ENCODE results near the gene CATSPERD. TPM values are rescaled to one million over a fixed set of nuclear protein-coding genes. Genes with fewer than 3 reads are reported as not detected.

CATSPERD gene
- total and polyA plus RNA-seq, 2 of the 4 experiments (the other 2 are of a cell fraction), result not detected

GRCh38 chr19:5698635-5699422 is 21.6 kb upstream of the CATSPERD start:
- H3K9me3 ChIP-seq (ENCODE audit: control insufficient read depth, insufficient read depth, low read length), result no peaks in the 10 kb centered on the region
- intact Hi-C loops (cut with micrococcal nuclease), result no loop called here

More at GRCh38 chr19:5698635-5699422, 21.6 kb upstream of the CATSPERD start:
- in situ Hi-C loops (cut with MboI; ENCODE audit: low sequenced_read_pairs), result no loop called here
- peak overlapping the region; percentile 15 for H2AK9ac ChIP-seq (replicated peaks; ENCODE audit: low read depth, low read length, poor library complexity)
- TF ChIP-seq, protein P1, sequence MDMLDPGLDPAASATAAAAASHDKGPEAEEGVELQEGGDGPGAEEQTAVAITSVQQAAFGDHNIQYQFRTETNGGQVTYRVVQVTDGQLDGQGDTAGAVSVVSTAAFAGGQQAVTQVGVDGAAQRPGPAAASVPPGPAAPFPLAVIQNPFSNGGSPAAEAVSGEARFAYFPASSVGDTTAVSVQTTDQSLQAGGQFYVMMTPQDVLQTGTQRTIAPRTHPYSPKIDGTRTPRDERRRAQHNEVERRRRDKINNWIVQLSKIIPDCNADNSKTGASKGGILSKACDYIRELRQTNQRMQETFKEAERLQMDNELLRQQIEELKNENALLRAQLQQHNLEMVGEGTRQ (IDR thresholded peaks at IDR 0.05; ENCODE audit: low read depth, low read length), result no peak
- no peak for TF ChIP-seq CHD1 (IDR thresholded peaks at IDR 0.05; ENCODE audit: low read depth, low read length)
- no peak for TF ChIP-seq CEBPB (IDR thresholded peaks at IDR 0.05; ENCODE audit: low read depth, low read length)
- no peak for TF ChIP-seq NFE2L2 (IDR thresholded peaks at IDR 0.05; ENCODE audit: low read depth, low read length)
- TF ChIP-seq BHLHE40 (IDR thresholded peaks at IDR 0.05; ENCODE audit: low read depth, low read length), result no peak
- TF ChIP-seq POLR2A (IDR thresholded peaks at IDR 0.05; ENCODE audit: low read depth, low read length), result no peak
- TF ChIP-seq, protein P2, sequence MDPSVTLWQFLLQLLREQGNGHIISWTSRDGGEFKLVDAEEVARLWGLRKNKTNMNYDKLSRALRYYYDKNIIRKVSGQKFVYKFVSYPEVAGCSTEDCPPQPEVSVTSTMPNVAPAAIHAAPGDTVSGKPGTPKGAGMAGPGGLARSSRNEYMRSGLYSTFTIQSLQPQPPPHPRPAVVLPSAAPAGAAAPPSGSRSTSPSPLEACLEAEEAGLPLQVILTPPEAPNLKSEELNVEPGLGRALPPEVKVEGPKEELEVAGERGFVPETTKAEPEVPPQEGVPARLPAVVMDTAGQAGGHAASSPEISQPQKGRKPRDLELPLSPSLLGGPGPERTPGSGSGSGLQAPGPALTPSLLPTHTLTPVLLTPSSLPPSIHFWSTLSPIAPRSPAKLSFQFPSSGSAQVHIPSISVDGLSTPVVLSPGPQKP (IDR thresholded peaks at IDR 0.05; ENCODE audit: borderline replicate concordance, low read depth, low read length), result no peak
- TF ChIP-seq FOS (IDR thresholded peaks at IDR 0.05; ENCODE audit: low read depth, low read length), result no peak
- TF ChIP-seq CTCF (conservative IDR thresholded peaks at IDR 0.05; ENCODE audit: low read depth, low read length), result no peak
- TF ChIP-seq RCOR1 (IDR thresholded peaks at IDR 0.05; ENCODE audit: insufficient replicate concordance, low read length), result no peak
- TF ChIP-seq RAD21 (IDR thresholded peaks at IDR 0.05; ENCODE audit: low read length), result no peak
- TF ChIP-seq MAZ (IDR thresholded peaks at IDR 0.05; ENCODE audit: borderline replicate concordance, low read depth, low read length), result no peak
- TF ChIP-seq MXI1 (IDR thresholded peaks at IDR 0.05; ENCODE audit: borderline replicate concordance, low read depth, low read length), result no peak
- H4K91ac ChIP-seq (ENCODE audit: insufficient read depth, low read depth, low read length), result no peak overlapping the region
- no peak overlapping the region for H3K18ac ChIP-seq (ENCODE audit: low read depth, low read length)
- H2BK15ac ChIP-seq (ENCODE audit: low read depth, low read length), result no peak overlapping the region
- no peak overlapping the region for H4K8ac ChIP-seq (ENCODE audit: low read depth in 2 of 2, low read length in 2 of 2)
- H3K4me3 ChIP-seq (ENCODE audit: insufficient read depth, low read depth, low read length), result no peak overlapping the region
- H2AFZ ChIP-seq (replicated peaks; ENCODE audit: low read length, poor library complexity), result no peak overlapping the region
- H3K9ac ChIP-seq (ENCODE audit: low read depth, low read length), result no peak overlapping the region
- H3K4me2 ChIP-seq (ENCODE audit: low read depth, low read length), result no peak overlapping the region
- no peak overlapping the region for H2BK20ac ChIP-seq (ENCODE audit: low read depth, low read length)
- H4K5ac ChIP-seq (ENCODE audit: low read depth, low read length), result no peak overlapping the region
- 0 out of 2 replicates have a peak, but pooled peaks cover 2% of the 10 kb centered on the region for H3K4me1 ChIP-seq (ENCODE audit: control insufficient read depth, insufficient read depth, low read length)
- no peak overlapping the region for H2BK120ac ChIP-seq (ENCODE audit: low read depth, low read length)
- dilution Hi-C loops (cut with HindIII; ENCODE audit: low sequenced_read_pairs, unreplicated experiment), result no loop called here
- 91% methylated on average over 22 of the region's 38 CpGs; no CpG with 5 or more reads in 1 of the 2 experiments for WGBS, 2 experiments (ENCODE audit: extremely low coverage in 2 of 2, insufficient read length in 1 of 2)
- ATAC-seq (ENCODE audit: low read depth) (no peak), DNase-seq (no peak)
- H3K23ac ChIP-seq (ENCODE audit: low read depth, low read length), result no peak overlapping the region
- H3K9me1 ChIP-seq (ENCODE audit: insufficient read depth, low read length), result 0 out of 2 replicates have a peak, but pooled peaks cover 2% of the 10 kb centered on the region
- H2AK5ac ChIP-seq (ENCODE audit: low read depth, low read length), result no peak overlapping the region
- ChIA-PET POLR2A (ENCODE audit: unreplicated experiment) (no interaction called here), CTCF (no interaction called here)
- no peak overlapping the region for H3K4ac ChIP-seq (ENCODE audit: low read depth, low read length)
- peaks cover 56% of the 10 kb centered on the region for H4K20me1 ChIP-seq (ENCODE audit: insufficient read depth, low read length)
- H3K14ac ChIP-seq (replicated peaks; ENCODE audit: low read depth, low read length), result no peak overlapping the region
- H3K36me3 ChIP-seq (ENCODE audit: control insufficient read depth, insufficient read depth, low read length), result peaks cover 66% of the 10 kb centered on the region
- H3K79me1 ChIP-seq (ENCODE audit: low read depth in 1 of 2, low read length in 2 of 2), result peaks cover 12 to 64% of the 10 kb centered on the region in 2 experiments; a peak in 3 of 4 replicates
- H3K56ac ChIP-seq (ENCODE audit: extremely low read depth, insufficient read depth, low read length), result no peak overlapping the region
- no peaks in the 10 kb centered on the region for H3K27me3 ChIP-seq (ENCODE audit: control insufficient read depth, insufficient read depth, low read length)
- no TSS peak for BruUV-seq (replicated peaks)
- no peak overlapping the region for H2BK5ac ChIP-seq (ENCODE audit: low read depth, low read length, poor library complexity, severe bottlenecking)
- H3K27ac ChIP-seq (ENCODE audit: insufficient read depth, low read length), result no peak overlapping the region
